ENCODE results near the gene GAS6. TPM values are rescaled to one million over a fixed set of nuclear protein-coding genes. Genes with fewer than 3 reads are reported as not detected.

Gene GAS6
- total and polyA plus RNA-seq, 9 donors, result 35.7 to 53.9 (median 42.6) TPM

GRCh38 chr13:113816254-113816929 is 47.5 kb downstream of the GAS6 start:
- Histone ChIP-seq H3K36me3 (ENCODE audit: control insufficient read depth, insufficient read depth, low read length) (no peaks in the 10 kb centered on the region), H3K9me3 (replicated peaks; ENCODE audit: control insufficient read depth, low read depth, low read length) (no peaks in the 10 kb centered on the region), H3K4me1 (ENCODE audit: control insufficient read depth, insufficient read depth, low read length) (peaks cover 23% of the 10 kb centered on the region), H3K27ac (ENCODE audit: low read length) (no peak overlapping the region), H3K27me3 (ENCODE audit: control insufficient read depth, insufficient read depth, low read length) (peaks cover 7% of the 10 kb centered on the region), H3K4me3 (ENCODE audit: low read length) (no peak overlapping the region)
- no peak for DNase-seq
- 65% methylated on average over 22 of the region's 25 CpGs for WGBS (ENCODE audit: insufficient coverage)

GRCh38 chr13:113815151-113816058 is 48.5 kb downstream of the GAS6 start:
- Histone ChIP-seq H3K27ac (ENCODE audit: low read length) (no peak overlapping the region), H3K9me3 (replicated peaks; ENCODE audit: control insufficient read depth, low read depth, low read length) (no peaks in the 10 kb centered on the region), H3K36me3 (ENCODE audit: control insufficient read depth, insufficient read depth, low read length) (no peaks in the 10 kb centered on the region), H3K27me3 (ENCODE audit: control insufficient read depth, insufficient read depth, low read length) (peaks cover 7% of the 10 kb centered on the region), H3K4me1 (ENCODE audit: control insufficient read depth, insufficient read depth, low read length) (peaks cover 13% of the 10 kb centered on the region), H3K4me3 (ENCODE audit: low read length) (no peak overlapping the region)
- DNase-seq, result peak; percentile 36
- WGBS (ENCODE audit: insufficient coverage), result 84% methylated on average over 36 of the region's 42 CpGs

- H3K36me3 ChIP-seq (ENCODE audit: control insufficient read depth, insufficient read depth, low read length), result no peaks in the 10 kb centered on the region
- H3K4me3 ChIP-seq (ENCODE audit: low read length), result no peak overlapping the region
- DNase-seq, result no peak
- H3K27ac ChIP-seq (ENCODE audit: low read length), result no peak overlapping the region
- peaks cover 6% of the 10 kb centered on the region for H3K4me1 ChIP-seq (ENCODE audit: control insufficient read depth, insufficient read depth, low read length)
- peaks cover 6% of the 10 kb centered on the region for H3K9me3 ChIP-seq (replicated peaks; ENCODE audit: control insufficient read depth, low read depth, low read length)
- WGBS (ENCODE audit: insufficient coverage), result 68% methylated on average over 7 of the region's 11 CpGs
- peaks cover 7% of the 10 kb centered on the region for H3K27me3 ChIP-seq (ENCODE audit: control insufficient read depth, insufficient read depth, low read length)
Measured at GRCh38 chr13:113814435-113814821, 49.4 kb downstream of the GAS6 start.

- Histone ChIP-seq H3K27me3 (ENCODE audit: control insufficient read depth, insufficient read depth, low read length) (peaks cover 7% of the 10 kb centered on the region), H3K4me3 (ENCODE audit: low read length) (no peak overlapping the region), H3K36me3 (ENCODE audit: control insufficient read depth, insufficient read depth, low read length) (no peaks in the 10 kb centered on the region), H3K4me1 (ENCODE audit: control insufficient read depth, insufficient read depth, low read length) (peaks cover 6% of the 10 kb centered on the region), H3K9me3 (replicated peaks; ENCODE audit: control insufficient read depth, low read depth, low read length) (peaks cover 7% of the 10 kb centered on the region), H3K27ac (ENCODE audit: low read length) (no peak overlapping the region)
- WGBS (ENCODE audit: insufficient coverage), result 74% methylated on average over 27 of the region's 28 CpGs
- DNase-seq, result no peak
Measured at GRCh38 chr13:113813749-113814434, 50.0 kb downstream of the GAS6 start.

GRCh38 chr13:113813070-113813748 is 50.7 kb downstream of the GAS6 start:
- Histone ChIP-seq H3K36me3 (ENCODE audit: control insufficient read depth, insufficient read depth, low read length) (no peaks in the 10 kb centered on the region), H3K4me1 (ENCODE audit: control insufficient read depth, insufficient read depth, low read length) (peaks cover 1% of the 10 kb centered on the region), H3K4me3 (ENCODE audit: low read length) (no peak overlapping the region), H3K9me3 (replicated peaks; ENCODE audit: control insufficient read depth, low read depth, low read length) (peaks cover 14% of the 10 kb centered on the region), H3K27ac (ENCODE audit: low read length) (no peak overlapping the region), H3K27me3 (ENCODE audit: control insufficient read depth, insufficient read depth, low read length) (peaks cover 7% of the 10 kb centered on the region)
- 85% methylated on average over 26 of the region's 30 CpGs for WGBS (ENCODE audit: insufficient coverage)
- DNase-seq, result no peak

- peaks cover 21% of the 10 kb centered on the region for H3K9me3 ChIP-seq (replicated peaks; ENCODE audit: control insufficient read depth, low read depth, low read length)
- H3K27me3 ChIP-seq (ENCODE audit: control insufficient read depth, insufficient read depth, low read length), result peaks cover 7% of the 10 kb centered on the region
- H3K4me3 ChIP-seq (ENCODE audit: low read length), result no peak overlapping the region
- 77% methylated on average over 47 of the region's 51 CpGs for WGBS (ENCODE audit: insufficient coverage)
- DNase-seq, result no peak
- H3K36me3 ChIP-seq (ENCODE audit: control insufficient read depth, insufficient read depth, low read length), result no peaks in the 10 kb centered on the region
- H3K4me1 ChIP-seq (ENCODE audit: control insufficient read depth, insufficient read depth, low read length), result no peaks in the 10 kb centered on the region
- H3K27ac ChIP-seq (ENCODE audit: low read length), result no peak overlapping the region
Measured at GRCh38 chr13:113812178-113813040, 51.5 kb downstream of the GAS6 start.

- no peak for DNase-seq
- no peaks in the 10 kb centered on the region for H3K4me1 ChIP-seq (ENCODE audit: control insufficient read depth, insufficient read depth, low read length)
- H3K27ac ChIP-seq (ENCODE audit: low read length), result no peak overlapping the region
- H3K9me3 ChIP-seq (replicated peaks; ENCODE audit: control insufficient read depth, low read depth, low read length), result peaks cover 26% of the 10 kb centered on the region
- H3K27me3 ChIP-seq (ENCODE audit: control insufficient read depth, insufficient read depth, low read length), result peaks cover 7% of the 10 kb centered on the region
- H3K4me3 ChIP-seq (ENCODE audit: low read length), result no peak overlapping the region
- WGBS (ENCODE audit: insufficient coverage), result 85% methylated on average over 16 of the region's 30 CpGs
- no peaks in the 10 kb centered on the region for H3K36me3 ChIP-seq (ENCODE audit: control insufficient read depth, insufficient read depth, low read length)
Measured at GRCh38 chr13:113811081-113811928, 52.6 kb downstream of the GAS6 start.

GRCh38 chr13:113810640-113811039 is 53.2 kb downstream of the GAS6 start:
- H3K27me3 ChIP-seq (ENCODE audit: control insufficient read depth, insufficient read depth, low read length), result peaks cover 2% of the 10 kb centered on the region
- H3K4me1 ChIP-seq (ENCODE audit: control insufficient read depth, insufficient read depth, low read length), result no peaks in the 10 kb centered on the region
- no peaks in the 10 kb centered on the region for H3K36me3 ChIP-seq (ENCODE audit: control insufficient read depth, insufficient read depth, low read length)
- no peak overlapping the region for H3K27ac ChIP-seq (ENCODE audit: low read length)
- WGBS (ENCODE audit: insufficient coverage), result 92% methylated on average over 13 of the region's 14 CpGs
- no peak for DNase-seq
- peaks cover 26% of the 10 kb centered on the region for H3K9me3 ChIP-seq (replicated peaks; ENCODE audit: control insufficient read depth, low read depth, low read length)
- no peak overlapping the region for H3K4me3 ChIP-seq (ENCODE audit: low read length)

Data from muscle of leg (tissue), 11 donors.